Measurements from ENCODE around the gene DDX10.

Gene DDX10

DNA sequence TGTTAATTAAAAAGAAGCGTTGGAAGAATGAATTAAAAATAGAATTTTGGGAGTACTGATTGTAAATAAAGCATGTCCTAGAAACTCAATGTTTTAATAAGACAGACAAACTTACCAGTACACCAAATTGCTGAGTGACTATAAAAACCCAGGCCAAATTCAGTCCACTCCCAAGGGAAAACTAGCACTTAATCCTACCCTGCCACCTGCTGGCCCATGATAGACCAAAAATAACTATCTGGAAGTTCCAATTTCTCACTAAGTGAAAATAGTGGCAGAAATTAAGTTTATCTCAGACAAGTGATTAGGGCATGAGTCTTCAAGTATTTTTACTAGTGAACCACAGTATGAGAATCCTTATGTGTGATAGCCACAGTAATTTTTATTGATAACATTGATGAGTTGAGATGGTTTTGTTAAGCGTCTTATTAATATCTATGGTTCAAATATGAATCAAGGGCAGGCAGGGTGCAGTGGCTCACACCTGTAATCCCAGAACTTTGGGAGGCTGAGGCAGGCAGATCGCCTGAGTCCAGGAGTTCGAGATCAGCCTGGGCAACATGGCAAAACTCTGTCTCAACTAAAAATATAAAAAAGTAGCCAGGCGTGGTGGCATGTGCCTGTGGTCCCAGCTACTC is 9.8 kb upstream of the DDX10 start:
- peak; percentile 48 for DNase-seq (ENCODE audit: low spot score)

DNA sequence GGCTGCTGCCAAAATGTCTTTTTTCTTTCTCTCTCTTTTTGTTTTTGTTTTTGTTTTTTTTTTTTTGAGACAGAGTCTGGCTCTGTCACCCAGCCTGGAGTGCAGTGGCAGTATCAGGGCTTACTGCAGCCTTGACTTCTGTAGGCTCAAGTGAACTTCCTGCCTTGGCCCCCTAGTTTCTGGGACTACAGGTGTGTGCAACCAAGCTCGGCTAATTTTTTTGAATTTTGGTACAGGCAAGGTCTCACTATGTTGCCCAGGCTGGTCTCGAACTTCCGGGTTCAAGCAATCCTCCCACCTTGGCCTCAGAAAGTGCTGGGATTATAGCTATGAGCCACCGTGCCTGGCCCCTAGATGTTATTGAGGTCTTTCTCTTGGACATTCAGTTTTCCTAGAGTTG is 2.2 kb upstream of the DDX10 start:
- DNase-seq (ENCODE audit: low spot score) = no peak

- DNase-seq (ENCODE audit: low spot score) = no peak
These were observed 1.6 kb upstream of the DDX10 start for GRCh38 chr11:108663154-108663877.

DNA sequence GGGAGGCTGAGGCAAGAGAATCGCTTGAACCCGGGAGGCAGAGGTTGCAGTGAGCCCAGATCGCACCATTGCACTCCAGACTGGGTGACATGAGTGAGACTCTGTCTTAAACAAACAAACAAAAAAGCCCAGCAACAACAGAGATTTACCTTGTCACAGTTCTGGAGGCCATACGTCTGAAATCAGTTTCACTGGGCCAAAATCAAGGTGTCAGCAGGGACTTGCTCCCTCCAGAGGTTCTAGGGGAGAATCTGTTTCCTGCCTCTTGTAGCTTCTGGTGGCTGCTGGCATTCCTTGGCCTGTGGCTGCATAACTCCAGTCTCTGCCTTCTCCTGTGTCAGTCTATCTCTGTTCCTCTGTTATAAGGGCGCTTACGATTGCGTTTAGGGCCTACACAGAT is 1.5 kb downstream of the DDX10 start:
- no peak for DNase-seq (ENCODE audit: low spot score)

DNA sequence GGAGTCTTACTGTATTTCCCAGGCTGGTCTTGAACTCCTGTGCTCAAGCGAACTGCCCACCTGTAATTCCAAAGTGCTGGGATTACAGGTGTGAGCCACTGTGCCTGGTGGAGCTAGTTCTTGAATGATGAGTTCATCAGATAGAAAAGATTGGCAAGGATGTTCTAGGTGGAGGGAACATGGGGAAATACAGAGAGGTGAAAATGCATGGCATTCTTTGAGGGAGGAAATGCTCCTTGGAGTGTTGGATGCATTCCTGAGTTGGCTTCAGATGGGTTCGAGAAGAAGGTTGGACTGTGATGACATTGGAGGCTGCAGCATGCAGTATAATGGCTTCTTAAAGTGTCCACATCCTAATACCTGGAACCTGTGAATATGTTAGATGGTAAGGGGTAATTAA is 4.4 kb downstream of the DDX10 start:
- no peak for DNase-seq (ENCODE audit: low spot score)

- no peak for DNase-seq (ENCODE audit: low spot score)
These were observed 4.8 kb downstream of the DDX10 start for GRCh38 chr11:108669711-108670110.

DNA sequence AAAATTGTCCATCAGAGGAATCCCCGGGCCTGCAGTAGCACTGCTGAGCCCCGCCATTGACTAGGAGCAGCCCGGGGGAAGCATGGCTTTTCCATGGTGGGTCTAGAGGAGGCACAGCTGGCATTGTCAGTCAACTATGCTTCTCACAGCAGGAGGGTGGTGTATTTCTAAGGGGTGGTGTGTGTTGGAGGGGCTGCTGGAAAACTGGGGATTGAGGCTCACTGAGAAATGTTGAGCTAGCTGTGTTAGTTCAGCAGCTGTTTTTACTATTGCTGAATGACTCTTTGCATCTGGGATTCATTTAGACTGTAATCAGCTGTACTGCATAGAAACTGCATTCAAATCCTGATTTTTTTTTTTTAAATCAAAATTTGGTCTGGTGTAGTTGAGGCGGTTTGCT is 5.6 kb downstream of the DDX10 start:
- DNase-seq (ENCODE audit: low spot score) = no peak

DNA sequence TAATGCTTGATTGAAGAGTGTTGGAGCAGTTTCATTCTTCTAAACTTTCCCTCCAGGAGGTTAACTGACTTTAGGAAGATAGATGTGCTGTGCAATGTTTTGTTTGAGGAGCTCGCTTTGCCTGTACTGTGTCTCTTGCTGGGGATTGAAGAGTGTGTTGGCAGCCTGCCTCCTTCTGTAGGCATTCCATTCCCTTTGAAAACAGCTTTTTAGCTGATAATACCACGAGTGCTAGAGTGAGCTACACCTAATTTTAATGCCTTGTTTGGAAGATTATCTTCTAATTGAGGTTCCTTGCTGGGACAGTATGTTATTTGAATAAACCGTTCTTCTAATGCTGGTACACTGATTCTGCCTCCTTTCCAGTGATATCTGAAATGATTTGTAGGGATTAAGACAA is 7.2 kb downstream of the DDX10 start:
- peak; percentile 36 for DNase-seq (ENCODE audit: low spot score)

DNA sequence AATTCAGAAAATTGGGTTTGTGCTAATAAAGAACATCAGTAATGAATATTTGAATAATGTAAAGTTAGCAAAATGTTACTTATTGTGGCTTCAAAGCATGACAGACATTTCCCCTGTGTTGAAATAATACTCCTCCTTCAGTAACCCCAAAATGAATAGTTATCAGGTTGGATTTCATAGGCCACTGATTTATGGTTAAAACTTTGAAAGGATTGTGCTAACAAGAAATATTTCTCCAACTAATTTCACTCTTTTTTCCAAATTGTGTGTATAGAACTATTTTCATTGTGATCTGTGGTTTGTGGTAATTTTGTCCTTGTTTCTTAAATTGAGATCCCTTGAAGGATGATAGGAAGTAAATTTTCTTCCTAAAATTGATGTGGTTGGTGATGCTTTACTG is 7.9 kb downstream of the DDX10 start:
- no peak for DNase-seq (ENCODE audit: low spot score)

DNA sequence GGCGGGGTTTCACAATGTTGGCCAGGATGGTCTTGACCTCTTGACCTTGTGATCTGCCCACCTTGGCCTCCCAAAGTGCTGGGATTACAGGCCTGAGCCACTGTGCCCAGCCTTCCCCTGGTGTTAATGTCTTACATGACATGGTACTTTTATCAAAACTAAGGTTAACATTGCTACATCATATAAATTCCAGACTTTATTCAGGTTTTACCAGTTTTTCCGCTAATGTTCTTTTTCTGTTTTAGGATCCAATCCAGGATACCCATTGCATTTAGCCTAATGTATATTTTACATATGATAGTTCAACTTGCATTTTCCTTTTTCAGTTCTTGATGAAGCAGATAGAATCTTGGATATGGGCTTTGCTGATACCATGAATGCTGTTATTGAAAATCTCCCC is 14.2 kb downstream of the DDX10 start:
- no peak for DNase-seq (ENCODE audit: low spot score)

DNA sequence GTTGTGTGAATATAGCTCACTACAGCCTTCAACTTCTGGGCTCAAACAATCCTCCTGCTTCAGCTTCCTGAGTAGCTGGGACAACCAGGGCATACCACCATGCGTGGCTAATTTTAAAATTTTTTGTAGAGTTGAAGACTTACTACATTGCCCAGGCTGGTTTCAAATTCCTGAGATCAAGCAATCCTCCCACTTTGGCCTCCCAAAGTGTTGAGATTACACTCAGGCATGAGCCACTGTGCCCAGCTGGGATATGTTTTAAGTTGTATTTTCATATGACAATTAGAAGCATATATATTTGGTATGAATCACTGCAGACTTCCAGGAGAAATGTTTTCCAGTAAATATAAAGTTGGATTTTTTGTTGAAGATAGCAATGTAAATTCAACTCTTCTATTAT is 15.4 kb downstream of the DDX10 start:
- no peak for DNase-seq (ENCODE audit: low spot score)

- peak; percentile 17 for DNase-seq (ENCODE audit: low spot score)
These were observed 20.7 kb downstream of the DDX10 start for GRCh38 chr11:108685419-108686130.

GRCh38 chr11:108693852-108694251 is 29.0 kb downstream of the DDX10 start:
- peak; percentile 11 for DNase-seq (ENCODE audit: low spot score)

- DNase-seq (ENCODE audit: low spot score) = no peak
These were observed 30.0 kb downstream of the DDX10 start for GRCh38 chr11:108694846-108695245.

DNA sequence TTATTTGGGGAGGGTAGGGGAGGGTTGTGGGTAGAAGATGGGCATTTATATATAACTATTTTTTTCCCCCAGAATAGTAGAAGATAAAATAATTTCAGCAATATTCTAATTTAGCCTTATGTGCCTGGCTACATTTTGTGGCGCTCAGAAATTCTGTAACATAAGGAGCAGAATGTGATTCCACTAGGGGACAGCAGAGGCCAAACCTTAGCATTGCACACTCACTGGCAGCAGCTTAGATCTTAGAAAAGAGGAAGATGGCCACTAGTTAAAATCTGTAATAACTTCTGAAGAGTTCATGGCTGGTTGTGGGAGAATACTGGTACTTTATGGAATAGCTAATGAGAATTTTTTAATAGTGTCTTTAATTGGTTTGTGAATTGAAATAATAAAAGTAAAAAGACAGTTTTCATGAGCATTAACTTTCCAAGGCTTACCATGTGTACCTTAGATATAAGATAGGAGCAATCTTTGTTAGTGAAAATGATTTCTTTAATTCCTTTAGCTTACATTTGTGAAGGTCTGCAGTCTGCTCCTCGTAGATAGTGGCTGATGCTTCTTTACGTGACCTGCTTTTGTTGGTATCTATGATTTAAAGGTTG is 33.1 kb downstream of the DDX10 start:
- peak; percentile 47 for DNase-seq (ENCODE audit: low spot score)

- no peak for DNase-seq (ENCODE audit: low spot score)
These were observed 34.2 kb downstream of the DDX10 start for GRCh38 chr11:108698844-108699642.

GRCh38 chr11:108703916-108704315 is 39.0 kb downstream of the DDX10 start:
- DNase-seq (ENCODE audit: low spot score) = no peak

GRCh38 chr11:108705061-108705460 is 40.2 kb downstream of the DDX10 start:
- DNase-seq (ENCODE audit: low spot score) = no peak

DNA sequence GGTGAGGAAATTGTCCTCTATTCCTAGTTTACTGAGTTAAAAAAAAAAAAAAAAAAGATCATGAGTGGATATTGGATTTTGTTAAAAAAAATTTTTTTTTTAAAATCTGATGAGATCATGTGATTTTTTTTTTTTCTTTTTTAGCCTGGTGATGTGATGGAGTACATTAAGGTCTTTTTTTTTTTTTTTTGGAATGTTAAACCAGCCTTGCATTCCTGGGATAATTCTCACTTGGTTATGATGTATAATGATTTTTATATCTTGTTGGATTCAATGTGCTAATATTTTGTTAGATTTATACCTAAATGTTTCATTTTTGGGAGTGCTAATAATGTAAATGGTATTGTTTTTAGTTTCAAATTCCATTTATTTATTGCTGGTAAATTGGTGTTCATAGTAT is 43.3 kb downstream of the DDX10 start:
- DNase-seq (ENCODE audit: low spot score) = no peak

DNA sequence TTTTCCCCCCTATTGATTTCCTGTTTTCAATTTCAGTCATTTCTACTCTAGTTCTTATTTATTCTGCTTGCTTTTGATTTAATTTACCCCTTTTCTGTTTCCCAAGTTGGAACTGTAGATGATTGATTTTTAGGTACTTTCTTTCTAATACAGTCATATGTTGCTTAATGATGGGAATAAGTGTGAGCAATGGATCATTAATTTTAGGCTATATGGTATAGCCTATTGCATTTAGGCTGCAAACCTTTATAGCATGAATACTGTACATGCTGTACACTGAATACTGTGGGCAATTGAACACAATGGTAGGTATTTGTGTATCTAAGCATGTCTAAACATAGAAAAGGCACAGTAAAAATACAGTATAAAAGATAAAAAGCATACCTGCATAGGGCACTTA is 44.9 kb downstream of the DDX10 start:
- no peak for DNase-seq (ENCODE audit: low spot score)

DNA sequence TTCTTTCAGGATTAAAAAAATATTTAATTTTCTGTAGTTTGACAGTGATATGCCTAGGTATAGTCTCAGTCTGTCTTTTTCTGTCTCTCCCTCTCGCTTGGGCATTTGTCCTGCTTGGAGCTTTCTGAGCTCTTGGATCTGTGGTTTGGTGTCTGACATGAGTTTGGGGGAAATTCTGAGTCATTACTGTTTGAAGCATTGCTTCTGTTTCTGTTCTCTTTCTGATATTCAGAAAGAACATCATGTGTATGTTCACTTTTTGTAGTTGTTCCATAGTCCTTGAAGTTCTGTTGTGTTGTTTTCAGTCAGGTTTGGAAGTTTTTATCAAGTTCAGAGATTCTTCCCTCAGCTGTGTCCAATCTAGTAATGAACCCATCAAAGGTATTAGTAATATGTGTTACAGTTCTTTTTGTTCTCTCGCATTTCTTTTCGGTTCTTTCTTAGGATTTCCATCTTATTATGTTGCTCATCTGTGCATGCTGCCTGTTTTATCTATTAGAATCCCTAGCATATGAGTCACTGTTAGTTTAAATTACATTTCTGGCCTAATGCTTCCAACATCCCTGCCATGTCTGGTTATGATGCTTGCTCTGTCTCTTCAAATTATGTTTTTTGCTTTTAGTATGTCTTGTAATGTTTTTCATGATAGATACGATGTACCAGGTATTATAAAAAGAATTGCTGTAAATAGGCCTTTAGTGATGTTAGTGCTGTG is 48.4 kb downstream of the DDX10 start:
- DNase-seq (ENCODE audit: low spot score) = no peak

All from hepatic stellate cell (primary cell).